Panc1 (cell line): Measurements from ENCODE around the gene FOXI3. TPM values are rescaled to one million over a fixed set of nuclear protein-coding genes. Genes with fewer than 3 reads are reported as not detected.
A peak's percentile ranks its signal among the peaks of the same experiment; 100 is the strongest.

ENCODE experiments used
- ATAC-seq: fragments of 200-7000 bp; cut with Tn5 transposase; 2 replicates; pipeline ENCODE4 v1.9.1; 2020; ENCODE audit warnings: mild to moderate bottlenecking, moderate library complexity
- BruUV-seq: library from RNA; stranded (reverse); fragments of 400-500 nt; replicated peaks from 2 replicates; lab custom pipeline; 2021; lab: Mats Ljungman, UMichigan
- CTCF ChIA-PET: fragments of 300-600 bp; sonication (Branson Sonifier 250); formaldehyde crosslinking; loops from one replicate; lab custom pipeline; 2022; ENCODE audit warnings: antibody characterized with exemption; lab: Charles Lee
- POLR2A ChIA-PET: fragments of 300-600 bp; sonication (Branson Sonifier 250); formaldehyde crosslinking; loops from one replicate; lab custom pipeline; 2022; ENCODE audit warnings: antibody characterized with exemption; lab: Charles Lee
- DNase-seq: peaks from one replicate; pipeline ENCODE4 v3.0.0-alpha.2; 2010; ENCODE audit warnings: low read depth, low spot score
- H3K27ac ChIP-seq: 2 replicates; pipeline ENCODE4 v1.5.1; 2011; ENCODE audit warnings: mild to moderate bottlenecking, low read length, inconsistent platforms
- H3K27me3 ChIP-seq: fragments of 200-500 bp; sonication (Bioruptor generic); 2 replicates; pipeline ENCODE4 v1.6.0; 2014; ENCODE audit warnings: low read length, inconsistent platforms; ENCODE audit not compliant: control insufficient read depth, insufficient read depth
- H3K36me3 ChIP-seq: fragments of 200-500 bp; sonication (Bioruptor generic); 2 replicates; pipeline ENCODE4 v1.5.1; 2014; ENCODE audit warnings: inconsistent platforms, mild to moderate bottlenecking, low read length, moderate library complexity; ENCODE audit not compliant: control insufficient read depth, insufficient read depth
- H3K4me1 ChIP-seq: 2 replicates; pipeline ENCODE4 v1.5.1; 2011; ENCODE audit warnings: inconsistent platforms, mild to moderate bottlenecking, low read length, moderate library complexity; ENCODE audit not compliant: control insufficient read depth, insufficient read depth
- H3K4me3 ChIP-seq, 2 experiments: 2 replicates each; pipeline ENCODE4 v1.5.1; 2011 to 2012; ENCODE audit warnings: low read depth in 2 of 2, low read length in 2 of 2, mild to moderate bottlenecking in 2 of 2, inconsistent platforms in 1 of 2, moderate library complexity in 1 of 2
- H3K9me3 ChIP-seq: fragments of 200-500 bp; sonication (Bioruptor generic); 2 replicates; pipeline ENCODE4 v1.5.1; 2014; ENCODE audit warnings: low read depth, mild to moderate bottlenecking, inconsistent platforms, low read length, moderate library complexity; ENCODE audit not compliant: control insufficient read depth, insufficient read depth
- POLR2AphosphoS5 ChIP-seq: IDR thresholded peaks from 2 replicates; pipeline ENCODE4 v1.6.1; 2012; ENCODE audit warnings: mild to moderate bottlenecking, low read depth, low read length, moderate library complexity
- SIN3A ChIP-seq: IDR thresholded peaks from 2 replicates; pipeline ENCODE4 v1.6.1; 2012; ENCODE audit warnings: low read depth, mild to moderate bottlenecking, low read length, moderate library complexity, borderline replicate concordance; ENCODE audit not compliant: insufficient read depth
- TCF7L2 ChIP-seq: IDR thresholded peaks from 2 replicates; pipeline ENCODE4 v1.6.1; 2011; ENCODE audit warnings: mild to moderate bottlenecking, low read depth, low read length, inconsistent platforms
- in situ Hi-C: cut with HindIII; loops from 2 replicates; pipeline ENCODE4 v1.10.0; 2016; ENCODE audit warnings: low sequenced_read_pairs, low pct_unique_long_range_greater_than_20kb
- intact Hi-C: fragments of 100-400 bp; cut with micrococcal nuclease; formaldehyde crosslinking; loops from one replicate; pipeline ENCODE4 v1.10.0; 2022; ENCODE audit not compliant: unreplicated experiment
- total RNA-seq: library from RNA; stranded (reverse); gene quantifications from one replicate; pipeline ENCODE4 v1.2.1, GENCODE V29; 2021; ENCODE audit not compliant: unreplicated experiment
- TF ChIP-seq, protein P1 (sequence below): fragments of 450-650 bp; IDR thresholded peaks from 2 replicates; pipeline ENCODE4 v1.5.1; 2017; ENCODE audit warnings: mild to moderate bottlenecking
- TF ChIP-seq, protein P2 (sequence below), 2 experiments: IDR thresholded peaks; 2 replicates each; pipeline ENCODE4 v1.6.1; 2011 to 2012; ENCODE audit warnings: low read depth in 2 of 2, control low read depth in 1 of 2, low read length in 1 of 2, mild to moderate bottlenecking in 1 of 2, moderate library complexity in 1 of 2; ENCODE audit not compliant: insufficient read depth in 1 of 2

FOXI3 gene
- total RNA-seq, 1 experiment from 2014 or later = not detected

DNA sequence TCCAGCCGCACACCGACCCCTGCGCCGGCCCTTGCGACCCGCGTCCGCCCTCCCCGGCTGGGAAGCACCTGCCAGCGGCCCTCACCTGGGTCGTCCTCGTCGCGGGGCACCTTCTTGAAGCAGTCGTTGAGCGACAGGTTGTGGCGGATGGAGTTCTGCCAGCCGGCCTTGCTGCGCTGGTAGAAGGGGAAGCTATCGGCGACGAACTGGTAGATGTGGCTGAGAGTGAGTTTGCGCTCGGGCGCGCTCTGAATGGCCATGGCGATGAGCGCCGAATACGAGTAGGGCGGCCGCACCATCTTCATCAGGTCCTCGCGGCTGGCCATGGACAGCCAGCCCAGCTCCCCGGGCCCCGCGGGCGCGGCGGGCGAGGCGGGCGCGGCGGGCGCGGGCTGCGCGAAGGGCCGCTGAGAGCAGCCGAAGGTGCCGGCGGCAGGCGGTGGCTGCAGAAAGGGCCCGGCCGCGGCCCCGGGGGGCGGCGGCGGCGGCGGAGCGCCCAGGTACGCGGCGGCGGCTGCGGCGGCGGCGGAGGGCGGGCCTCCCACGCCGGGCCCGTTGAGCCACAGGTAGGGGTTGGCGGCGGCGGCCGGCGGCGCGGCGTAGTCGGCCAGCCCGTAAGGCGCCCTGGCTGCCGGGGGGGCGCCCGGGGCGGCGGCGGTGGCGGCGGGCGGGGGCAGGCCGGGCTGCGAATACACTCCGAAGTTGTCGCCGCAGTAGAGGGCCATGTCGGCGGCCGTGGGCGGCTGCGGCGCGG, 505 bp downstream of the FOXI3 start:
- Histone ChIP-seq H3K4me1 (peaks cover 6% of the 10 kb centered on the region), H3K4me3 (peak overlapping the region; percentile 11 to 23; a peak in 2 of 4 replicates), H3K36me3 (no peaks in the 10 kb centered on the region), H3K9me3 (no peaks in the 10 kb centered on the region), H3K27me3 (peaks cover 33% of the 10 kb centered on the region), H3K27ac (no peak overlapping the region)
- ChIA-PET POLR2A (no interaction called here), CTCF (no interaction called here)
- no peak for DNase-seq
- in situ Hi-C loops = no loop called here
- ATAC-seq = peak; percentile 67
- BruUV-seq = no TSS peak
- intact Hi-C loops = loop anchor here (5.0 kb wide), 1 partner anchor 260 kb away; no protein-coding TSS in a partner anchor
- TF ChIP-seq TCF7L2 (no peak), POLR2AphosphoS5 (no peak), SIN3A (no peak)
- TF ChIP-seq, protein P1, sequence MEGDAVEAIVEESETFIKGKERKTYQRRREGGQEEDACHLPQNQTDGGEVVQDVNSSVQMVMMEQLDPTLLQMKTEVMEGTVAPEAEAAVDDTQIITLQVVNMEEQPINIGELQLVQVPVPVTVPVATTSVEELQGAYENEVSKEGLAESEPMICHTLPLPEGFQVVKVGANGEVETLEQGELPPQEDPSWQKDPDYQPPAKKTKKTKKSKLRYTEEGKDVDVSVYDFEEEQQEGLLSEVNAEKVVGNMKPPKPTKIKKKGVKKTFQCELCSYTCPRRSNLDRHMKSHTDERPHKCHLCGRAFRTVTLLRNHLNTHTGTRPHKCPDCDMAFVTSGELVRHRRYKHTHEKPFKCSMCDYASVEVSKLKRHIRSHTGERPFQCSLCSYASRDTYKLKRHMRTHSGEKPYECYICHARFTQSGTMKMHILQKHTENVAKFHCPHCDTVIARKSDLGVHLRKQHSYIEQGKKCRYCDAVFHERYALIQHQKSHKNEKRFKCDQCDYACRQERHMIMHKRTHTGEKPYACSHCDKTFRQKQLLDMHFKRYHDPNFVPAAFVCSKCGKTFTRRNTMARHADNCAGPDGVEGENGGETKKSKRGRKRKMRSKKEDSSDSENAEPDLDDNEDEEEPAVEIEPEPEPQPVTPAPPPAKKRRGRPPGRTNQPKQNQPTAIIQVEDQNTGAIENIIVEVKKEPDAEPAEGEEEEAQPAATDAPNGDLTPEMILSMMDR = no peak
- TF ChIP-seq, protein P2, sequence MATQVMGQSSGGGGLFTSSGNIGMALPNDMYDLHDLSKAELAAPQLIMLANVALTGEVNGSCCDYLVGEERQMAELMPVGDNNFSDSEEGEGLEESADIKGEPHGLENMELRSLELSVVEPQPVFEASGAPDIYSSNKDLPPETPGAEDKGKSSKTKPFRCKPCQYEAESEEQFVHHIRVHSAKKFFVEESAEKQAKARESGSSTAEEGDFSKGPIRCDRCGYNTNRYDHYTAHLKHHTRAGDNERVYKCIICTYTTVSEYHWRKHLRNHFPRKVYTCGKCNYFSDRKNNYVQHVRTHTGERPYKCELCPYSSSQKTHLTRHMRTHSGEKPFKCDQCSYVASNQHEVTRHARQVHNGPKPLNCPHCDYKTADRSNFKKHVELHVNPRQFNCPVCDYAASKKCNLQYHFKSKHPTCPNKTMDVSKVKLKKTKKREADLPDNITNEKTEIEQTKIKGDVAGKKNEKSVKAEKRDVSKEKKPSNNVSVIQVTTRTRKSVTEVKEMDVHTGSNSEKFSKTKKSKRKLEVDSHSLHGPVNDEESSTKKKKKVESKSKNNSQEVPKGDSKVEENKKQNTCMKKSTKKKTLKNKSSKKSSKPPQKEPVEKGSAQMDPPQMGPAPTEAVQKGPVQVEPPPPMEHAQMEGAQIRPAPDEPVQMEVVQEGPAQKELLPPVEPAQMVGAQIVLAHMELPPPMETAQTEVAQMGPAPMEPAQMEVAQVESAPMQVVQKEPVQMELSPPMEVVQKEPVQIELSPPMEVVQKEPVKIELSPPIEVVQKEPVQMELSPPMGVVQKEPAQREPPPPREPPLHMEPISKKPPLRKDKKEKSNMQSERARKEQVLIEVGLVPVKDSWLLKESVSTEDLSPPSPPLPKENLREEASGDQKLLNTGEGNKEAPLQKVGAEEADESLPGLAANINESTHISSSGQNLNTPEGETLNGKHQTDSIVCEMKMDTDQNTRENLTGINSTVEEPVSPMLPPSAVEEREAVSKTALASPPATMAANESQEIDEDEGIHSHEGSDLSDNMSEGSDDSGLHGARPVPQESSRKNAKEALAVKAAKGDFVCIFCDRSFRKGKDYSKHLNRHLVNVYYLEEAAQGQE (IDR thresholded peaks at IDR 0.05; ENCODE audit: insufficient read depth in 1 of 2, low read depth in 2 of 2, low read length in 1 of 2) = no peak

DNA sequence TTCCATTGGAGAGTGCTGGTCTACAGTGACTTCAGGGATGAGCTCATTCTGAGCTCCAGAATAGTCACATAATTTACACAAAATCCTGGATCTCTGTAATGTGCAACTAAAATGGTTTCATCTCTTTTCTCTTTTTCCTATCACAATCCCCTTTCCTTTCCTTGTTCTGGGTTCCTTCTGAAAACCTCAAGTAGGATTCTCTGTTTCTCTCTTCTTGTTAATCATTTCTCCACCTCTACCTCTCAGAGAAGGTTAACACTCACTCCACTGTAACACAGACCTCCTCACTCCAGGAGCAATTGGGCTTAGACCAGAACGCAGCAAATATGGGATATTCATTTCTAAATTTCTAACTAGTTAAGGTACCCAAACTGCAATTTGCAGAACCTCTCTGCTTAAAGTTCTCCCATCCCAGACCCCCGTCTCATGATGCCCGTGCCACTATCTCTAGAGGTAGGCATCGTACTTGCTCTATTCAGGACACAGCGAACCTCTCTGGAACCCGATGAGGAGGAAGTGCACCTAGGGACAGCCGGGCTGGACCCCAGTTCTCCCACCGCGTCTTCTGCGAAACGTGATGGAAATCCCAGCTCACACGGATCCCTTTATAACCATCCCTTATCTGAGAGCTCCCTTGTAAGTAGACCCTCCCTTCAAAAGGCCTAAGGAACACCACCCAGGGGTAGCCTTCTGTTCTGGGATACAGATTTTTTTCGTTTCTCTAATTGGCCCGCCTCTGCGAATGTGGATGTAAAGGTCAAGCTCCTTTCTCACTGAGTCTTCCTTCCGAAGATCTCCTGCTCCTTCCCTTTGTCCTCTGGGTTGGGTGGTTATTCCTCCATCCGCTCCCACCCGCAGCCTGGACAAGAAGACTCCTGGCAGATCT, 1.3 kb downstream of the FOXI3 start:
- in situ Hi-C loops = no loop called here
- ChIA-PET CTCF (no interaction called here), POLR2A (no interaction called here)
- TF ChIP-seq POLR2AphosphoS5 (no peak), SIN3A (no peak), TCF7L2 (no peak)
- TF ChIP-seq, protein P1 = no peak
- TF ChIP-seq, protein P2 (IDR thresholded peaks at IDR 0.05; ENCODE audit: insufficient read depth in 1 of 2, low read depth in 2 of 2, low read length in 1 of 2) = no peak
- H3K36me3 ChIP-seq = no peaks in the 10 kb centered on the region
- BruUV-seq = no TSS peak
- no peak overlapping the region for H3K27ac ChIP-seq
- peaks cover 6% of the 10 kb centered on the region for H3K4me1 ChIP-seq
- no peak overlapping the region for H3K4me3 ChIP-seq
- DNase-seq (no peak), ATAC-seq (0 out of 2 replicates have a peak, but pooled peaks have one; percentile 4)
- intact Hi-C loops = loop anchor here (5.0 kb wide), 1 partner anchor 259 kb away; no protein-coding TSS in a partner anchor
- no peaks in the 10 kb centered on the region for H3K9me3 ChIP-seq
- peaks cover 33% of the 10 kb centered on the region for H3K27me3 ChIP-seq
